NCI-H524 treated with DMSO at 0.1 percent for 48 hours (cell line): ENCODE measurements around the gene PIKFYVE.
"Not testable (repeated sequence)": the region's sequence is repeated elsewhere in the genome, so short reads cannot be mapped to it uniquely, and the experiment has no call there.

Experiments
- DNase-seq: peaks from one replicate; lab custom pipeline; 2025; lab: John Stamatoyannopoulos, UW

PIKFYVE gene, protein sequence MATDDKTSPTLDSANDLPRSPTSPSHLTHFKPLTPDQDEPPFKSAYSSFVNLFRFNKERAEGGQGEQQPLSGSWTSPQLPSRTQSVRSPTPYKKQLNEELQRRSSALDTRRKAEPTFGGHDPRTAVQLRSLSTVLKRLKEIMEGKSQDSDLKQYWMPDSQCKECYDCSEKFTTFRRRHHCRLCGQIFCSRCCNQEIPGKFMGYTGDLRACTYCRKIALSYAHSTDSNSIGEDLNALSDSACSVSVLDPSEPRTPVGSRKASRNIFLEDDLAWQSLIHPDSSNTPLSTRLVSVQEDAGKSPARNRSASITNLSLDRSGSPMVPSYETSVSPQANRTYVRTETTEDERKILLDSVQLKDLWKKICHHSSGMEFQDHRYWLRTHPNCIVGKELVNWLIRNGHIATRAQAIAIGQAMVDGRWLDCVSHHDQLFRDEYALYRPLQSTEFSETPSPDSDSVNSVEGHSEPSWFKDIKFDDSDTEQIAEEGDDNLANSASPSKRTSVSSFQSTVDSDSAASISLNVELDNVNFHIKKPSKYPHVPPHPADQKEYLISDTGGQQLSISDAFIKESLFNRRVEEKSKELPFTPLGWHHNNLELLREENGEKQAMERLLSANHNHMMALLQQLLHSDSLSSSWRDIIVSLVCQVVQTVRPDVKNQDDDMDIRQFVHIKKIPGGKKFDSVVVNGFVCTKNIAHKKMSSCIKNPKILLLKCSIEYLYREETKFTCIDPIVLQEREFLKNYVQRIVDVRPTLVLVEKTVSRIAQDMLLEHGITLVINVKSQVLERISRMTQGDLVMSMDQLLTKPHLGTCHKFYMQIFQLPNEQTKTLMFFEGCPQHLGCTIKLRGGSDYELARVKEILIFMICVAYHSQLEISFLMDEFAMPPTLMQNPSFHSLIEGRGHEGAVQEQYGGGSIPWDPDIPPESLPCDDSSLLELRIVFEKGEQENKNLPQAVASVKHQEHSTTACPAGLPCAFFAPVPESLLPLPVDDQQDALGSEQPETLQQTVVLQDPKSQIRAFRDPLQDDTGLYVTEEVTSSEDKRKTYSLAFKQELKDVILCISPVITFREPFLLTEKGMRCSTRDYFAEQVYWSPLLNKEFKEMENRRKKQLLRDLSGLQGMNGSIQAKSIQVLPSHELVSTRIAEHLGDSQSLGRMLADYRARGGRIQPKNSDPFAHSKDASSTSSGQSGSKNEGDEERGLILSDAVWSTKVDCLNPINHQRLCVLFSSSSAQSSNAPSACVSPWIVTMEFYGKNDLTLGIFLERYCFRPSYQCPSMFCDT (N-terminal part only)

GRCh38 chr2:208265801-208266552 lies at the start of gene PIKFYVE:
Gene PIKFYVE, plus strand, starts transcription at chr2:208266255. Its CDS starts 5,265 bp downstream, at chr2:208271520.
- DNase-seq, result peak; percentile 89

- not testable (repeated sequence) for DNase-seq
These were observed 44.2 kb upstream of the PIKFYVE start for GRCh38 chr2:208221873-208222272.

- DNase-seq, result no peak
These were observed 43.7 kb upstream of the PIKFYVE start for GRCh38 chr2:208222351-208222750.

DNA sequence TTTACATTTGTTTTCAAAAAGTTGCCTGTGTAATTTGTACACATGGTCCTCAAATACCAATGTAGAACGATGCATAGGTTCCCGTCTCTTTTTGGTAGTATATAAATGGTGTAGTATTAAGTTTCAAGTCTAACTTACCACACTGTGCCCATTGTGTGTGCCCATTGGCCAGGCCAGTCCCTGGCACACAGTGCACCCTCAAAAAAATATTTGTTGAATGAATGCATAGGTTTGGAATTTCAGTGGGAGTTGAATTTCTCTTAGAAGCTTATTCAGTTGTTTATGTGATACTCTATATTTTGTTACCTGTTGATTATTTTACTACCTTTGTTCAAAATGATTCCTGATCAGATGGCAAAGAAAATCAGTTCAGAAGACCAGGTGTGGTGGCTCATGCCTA lies 41.3 kb upstream of the PIKFYVE start:
- no peak for DNase-seq

DNA sequence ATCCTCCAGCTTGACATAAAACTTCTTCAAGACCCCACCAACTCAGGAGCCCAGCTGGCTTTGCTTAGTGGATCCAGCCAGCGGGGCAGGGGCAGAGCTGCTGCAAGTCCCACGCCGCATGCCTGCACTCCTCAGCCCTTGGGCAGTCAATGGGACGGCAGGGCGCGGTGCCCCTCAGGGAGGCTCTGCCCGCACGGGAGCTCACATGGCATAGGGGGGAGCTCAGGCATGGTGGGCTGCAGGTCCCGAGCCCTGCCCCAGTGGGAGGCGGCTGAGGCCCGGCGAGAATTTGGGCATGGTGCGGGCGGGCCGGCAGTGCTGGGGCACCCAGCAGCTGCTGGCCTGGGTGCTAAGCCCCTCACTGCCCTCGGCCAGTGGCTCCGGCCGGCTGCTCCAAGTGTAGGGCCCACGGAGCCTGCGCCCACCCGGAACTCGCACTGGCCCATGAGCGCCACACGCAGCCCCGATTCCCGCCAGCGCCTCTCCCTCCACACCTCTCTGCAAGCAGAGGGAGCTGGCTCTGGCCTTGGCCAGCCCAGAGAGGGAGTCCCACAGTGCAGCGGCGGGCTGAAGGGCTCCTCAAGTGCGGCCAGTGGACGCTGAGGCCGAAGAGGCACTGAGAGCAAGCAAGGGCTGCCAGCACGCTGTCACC lies 38.3 kb upstream of the PIKFYVE start:
- no peak for DNase-seq

DNA sequence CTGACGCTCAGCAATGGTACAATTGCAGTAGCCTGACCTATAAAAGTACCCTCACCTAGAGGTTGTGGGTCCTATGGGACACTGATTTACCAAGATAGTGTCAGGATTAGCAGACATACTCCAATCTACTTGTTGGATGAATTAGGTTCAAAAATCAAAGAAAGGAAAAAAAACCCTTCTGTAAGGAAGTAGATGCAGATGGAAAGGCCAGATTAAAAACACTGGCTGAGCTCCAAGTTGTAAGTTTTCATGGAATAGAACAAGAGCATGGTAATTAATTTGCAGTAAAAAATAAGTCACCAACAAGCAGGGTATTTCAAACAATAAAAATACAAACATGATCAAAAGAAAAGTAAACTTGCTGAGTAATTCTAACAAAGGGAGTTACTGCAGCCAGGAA lies 37.6 kb upstream of the PIKFYVE start:
- no peak for DNase-seq

DNA sequence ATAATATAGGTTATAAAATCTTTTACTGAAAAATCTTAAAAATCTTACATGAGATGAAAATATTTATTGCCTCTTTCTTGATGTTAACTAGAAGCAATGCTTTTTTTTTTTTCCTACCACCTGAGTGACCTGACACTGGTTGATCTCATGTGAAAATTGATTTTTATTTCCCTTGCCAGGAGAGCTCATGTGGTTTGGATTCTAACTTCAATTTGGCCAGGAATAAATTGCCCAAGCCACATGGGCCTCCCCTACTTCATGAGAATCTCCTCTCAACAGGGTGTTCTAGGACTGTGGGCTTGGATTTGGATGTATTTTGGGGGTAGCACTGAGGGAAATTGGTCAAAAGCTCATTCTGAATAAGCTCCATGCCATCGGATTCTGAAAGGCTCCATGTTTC lies 31.3 kb upstream of the PIKFYVE start:
- DNase-seq, result no peak

DNA sequence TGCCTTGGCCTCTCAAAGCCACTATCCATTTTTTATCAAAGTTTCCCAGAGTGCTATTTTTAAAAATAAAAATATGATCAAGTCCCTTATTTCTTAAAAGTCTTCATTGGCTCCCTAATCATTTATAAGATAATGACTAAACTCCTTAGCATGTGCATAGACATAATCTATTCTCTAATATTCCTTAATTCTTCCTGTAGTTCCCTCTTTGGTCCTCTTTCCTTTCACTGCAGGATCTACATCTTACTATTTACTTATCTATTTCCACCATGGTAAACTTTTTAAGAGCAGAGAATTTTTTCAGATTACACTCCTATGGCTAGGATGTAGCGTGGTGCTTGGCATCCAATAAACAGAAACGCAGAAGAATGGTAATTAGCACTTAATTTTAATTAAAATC lies 30.2 kb upstream of the PIKFYVE start:
- no peak for DNase-seq

GRCh38 chr2:208239770-208240493 lies 26.1 kb upstream of the PIKFYVE start:
- no peak for DNase-seq

- DNase-seq, result no peak
These were observed 25.3 kb upstream of the PIKFYVE start for GRCh38 chr2:208240619-208241209.

DNA sequence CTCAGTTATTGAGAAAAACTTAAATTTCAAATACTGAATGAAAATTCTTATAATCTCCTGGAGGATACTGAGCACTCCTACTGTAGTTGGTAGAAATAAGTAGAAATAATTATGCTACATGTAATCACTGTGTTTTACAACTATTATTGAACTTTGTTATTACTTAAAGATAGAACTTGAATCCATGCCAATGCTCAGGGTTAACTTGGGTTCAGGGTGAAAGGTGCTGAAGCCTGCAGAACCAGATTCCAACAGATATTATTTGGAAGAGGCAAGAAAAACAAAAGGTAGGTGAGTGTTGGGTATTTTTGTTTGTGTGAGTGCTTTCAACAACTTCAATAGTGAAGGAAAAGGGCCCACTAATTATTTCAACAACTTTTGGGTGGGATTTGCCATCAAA lies 21.6 kb upstream of the PIKFYVE start:
- no peak for DNase-seq

DNA sequence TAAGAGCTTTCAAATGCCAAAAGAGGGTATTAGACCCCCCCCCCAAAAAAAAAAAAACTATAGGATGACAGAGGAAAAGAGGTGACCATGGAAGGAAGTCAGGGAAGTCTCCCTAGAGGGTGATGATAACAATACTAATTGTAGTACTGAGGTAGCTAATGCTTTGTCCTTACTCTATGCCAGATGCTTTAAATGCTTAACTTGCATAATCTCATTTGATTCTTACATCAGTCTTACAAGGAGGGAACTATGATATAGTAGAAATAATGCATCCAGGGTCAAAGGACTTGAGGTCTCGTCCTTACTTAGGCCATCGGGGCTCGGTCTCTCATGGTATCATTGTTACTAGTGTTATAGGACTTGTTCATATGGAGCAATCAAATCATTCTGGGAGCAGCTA lies 20.3 kb upstream of the PIKFYVE start:
- DNase-seq, result no peak

DNA sequence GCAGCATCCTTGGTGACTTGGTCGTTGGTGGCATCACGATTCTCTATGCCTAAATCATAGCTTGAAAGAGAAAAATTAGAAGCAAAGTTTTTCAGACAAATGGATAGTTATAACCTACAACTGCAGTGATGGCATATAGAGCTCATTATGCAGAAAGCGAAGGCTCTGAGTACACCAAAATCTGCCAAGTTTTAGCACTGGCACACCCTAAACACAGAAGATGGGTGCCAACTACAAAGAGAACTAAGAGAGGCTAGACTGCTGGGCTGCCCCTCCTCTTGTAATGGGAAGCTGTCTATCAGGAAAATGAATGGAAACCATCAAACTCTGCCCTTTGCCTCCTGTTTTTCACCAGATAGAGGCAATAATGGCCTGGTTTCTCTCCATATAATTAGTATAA lies 17.5 kb upstream of the PIKFYVE start:
- no peak for DNase-seq

DNA sequence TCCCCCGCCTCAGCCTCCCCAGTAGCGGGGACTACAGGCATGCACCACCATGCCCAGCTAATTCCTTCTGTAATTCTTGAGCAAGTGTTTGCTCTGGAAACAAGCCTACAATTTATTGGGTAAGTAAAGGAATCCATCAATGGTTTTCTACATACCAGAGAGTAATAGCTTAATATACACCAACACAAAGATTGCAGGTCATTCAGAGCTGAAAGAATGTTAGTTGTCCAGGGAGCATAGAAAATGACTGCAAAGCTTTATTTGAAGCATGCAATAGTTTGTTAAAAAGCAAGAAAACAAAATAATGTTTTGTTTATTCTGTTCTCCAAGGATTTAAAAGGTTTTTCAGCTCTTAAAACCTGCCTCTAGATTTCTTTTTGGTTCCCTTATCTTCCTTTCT lies 16.8 kb upstream of the PIKFYVE start:
- no peak for DNase-seq

- no peak for DNase-seq
These were observed 15.7 kb upstream of the PIKFYVE start for GRCh38 chr2:208250388-208250787.

- no peak for DNase-seq
These were observed 15.0 kb upstream of the PIKFYVE start for GRCh38 chr2:208251098-208251497.

DNA sequence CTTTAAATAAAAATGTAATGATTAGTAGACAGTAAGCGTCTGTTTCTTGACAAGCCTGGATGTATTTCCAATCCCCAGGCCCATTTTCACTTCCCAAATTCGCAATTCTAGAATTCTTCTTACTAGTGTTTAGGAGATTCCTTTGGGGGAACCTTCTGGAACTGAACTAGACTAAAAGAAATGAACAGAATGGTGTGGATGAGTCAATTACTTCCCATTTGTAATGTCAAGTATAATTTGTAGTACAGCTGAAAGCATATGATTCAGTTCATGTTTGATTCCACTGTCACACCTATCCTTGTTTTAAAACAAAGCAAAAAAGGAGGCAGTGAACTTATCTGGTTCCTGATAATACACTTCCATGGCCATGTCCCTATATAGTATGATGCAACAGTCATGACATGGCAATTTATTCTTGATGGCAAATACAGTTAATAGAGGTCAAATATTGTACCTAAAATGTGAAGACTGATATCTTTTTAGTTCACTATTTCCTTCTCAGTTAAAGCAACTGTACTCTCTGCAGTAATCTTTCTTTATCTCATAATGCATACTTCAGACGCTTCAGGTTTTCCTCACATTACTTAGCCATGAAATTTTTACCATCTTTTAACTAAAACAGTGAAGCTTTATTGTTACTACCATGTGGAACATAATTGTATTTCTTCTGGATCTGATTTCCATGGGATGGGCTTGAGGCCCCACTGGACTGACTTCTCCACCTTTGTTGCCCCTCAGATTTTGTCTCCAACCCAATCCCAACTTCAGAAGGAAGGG lies 13.2 kb upstream of the PIKFYVE start:
- no peak for DNase-seq

DNA sequence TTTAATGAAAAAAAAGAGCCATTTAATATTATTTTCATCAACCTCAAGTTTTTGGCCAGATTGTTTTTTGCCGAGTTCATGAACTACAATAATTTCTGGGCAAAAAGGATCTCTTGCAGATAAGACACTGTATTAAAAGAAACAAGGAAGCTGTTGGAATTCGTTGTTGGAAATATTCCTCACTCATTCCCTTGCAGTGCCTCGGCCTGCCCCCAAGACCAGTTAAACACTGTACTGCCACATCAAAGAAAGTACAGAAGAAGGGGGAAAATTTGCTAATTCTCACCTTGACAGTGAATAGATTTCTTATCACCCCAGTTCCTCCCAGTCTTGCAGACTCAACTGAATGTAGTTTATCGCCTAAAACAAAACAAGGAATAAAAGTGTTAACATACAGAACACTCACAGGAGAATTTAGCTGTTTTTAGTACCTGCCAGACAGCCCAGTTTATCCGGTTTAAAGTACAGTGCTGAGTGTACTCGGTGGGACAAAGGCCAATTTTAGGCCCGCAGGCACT lies 12.4 kb upstream of the PIKFYVE start:
- no peak for DNase-seq
